K562 (cell line): ENCODE data around the gene CPTP. TPM values are rescaled to one million over a fixed set of nuclear protein-coding genes. Genes with fewer than 3 reads are reported as not detected.
A peak's percentile ranks its signal among the peaks of the same experiment; 100 is the strongest.

Experiments used
- ATAC-seq: fragments of 200-7000 bp; cut with Tn5 transposase; 3 replicates; pipeline ENCODE4 v1.9.1; 2020; ENCODE audit warnings: moderate library complexity
- BruUV-seq: library from RNA; stranded (reverse); fragments of 400-500 nt; replicated peaks from 2 replicates; lab custom pipeline; 2021; lab: Mats Ljungman, UMichigan
- CTCF ChIA-PET: fragments of 300-600 bp; formaldehyde crosslinking; extraction: SDS; loops from one replicate; lab custom pipeline; 2021; ENCODE audit warnings: low intra/inter-chr PET ratio; lab: Yijun Ruan, JAX
- POLR2A ChIA-PET: fragments of 300-600, 350-650 bp; sonication (Branson Sonifier 250); formaldehyde crosslinking; extraction: SDS; loops from one replicate; lab custom pipeline; 2021; ENCODE audit warnings: antibody characterized with exemption, inconsistent platforms; lab: Yijun Ruan, JAX
- DNase-seq, 4 experiments: peaks; one replicate each; pipeline versions ENCODE4 v3.0.0 to v3.0.0-alpha.2; 2011 to 2018; ENCODE audit warnings: low spot score in 3 of 4, mixed read lengths in 3 of 4; ENCODE audit errors: extremely low read depth in 1 of 4
- FAIRE-seq: peaks from 2 replicates; lab custom pipeline; 2011; peaks lifted over from hg19 to GRCh38; lab: Jason Lieb, UNC
- H2AFZ ChIP-seq: 2 replicates; pipeline ENCODE4 v1.6.0; 2011; ENCODE audit warnings: low read depth, low read length, control low read depth, inconsistent platforms
- H3K27ac ChIP-seq: fragments of 200-600 bp; 3 replicates; pipeline ENCODE4 v1.8.0; 2011; ENCODE audit warnings: low read depth, mild to moderate bottlenecking, control low read depth, inconsistent platforms, low read length, moderate library complexity, mixed read lengths; ENCODE audit errors: extremely low read depth
- H3K27me3 ChIP-seq, 2 experiments: fragments of 300-600 bp in 1 of 2; 2 replicates in 1 of 2; 3 replicates in 1 of 2; pipeline versions ENCODE4 v1.6.0 to v1.8.0; 2011; ENCODE audit warnings: inconsistent platforms in 2 of 2, low read length in 2 of 2, mild to moderate bottlenecking in 1 of 2, mixed read lengths in 1 of 2, moderate library complexity in 1 of 2; ENCODE audit not compliant: control insufficient read depth in 2 of 2, insufficient read depth in 2 of 2
- H3K36me3 ChIP-seq: fragments of 300-600 bp; 3 replicates; pipeline ENCODE4 v1.8.0; 2011; ENCODE audit warnings: mild to moderate bottlenecking, low read length, inconsistent platforms; ENCODE audit not compliant: control insufficient read depth, insufficient read depth
- H3K4me1 ChIP-seq, 2 experiments: fragments of 200-600 bp in 1 of 2; replicated peaks in 1 of 2; 2 replicates in 1 of 2; 3 replicates in 1 of 2; pipeline versions ENCODE4 v1.5.1 to v1.8.0; 2011; ENCODE audit warnings: inconsistent platforms in 2 of 2, low read length in 2 of 2, mild to moderate bottlenecking in 1 of 2, mixed read lengths in 1 of 2, moderate library complexity in 1 of 2; ENCODE audit not compliant: control insufficient read depth in 2 of 2, insufficient read depth in 2 of 2
- H3K4me2 ChIP-seq: 2 replicates; pipeline ENCODE4 v1.6.1; 2011; ENCODE audit warnings: low read length, control low read depth, inconsistent platforms, mixed read lengths; ENCODE audit not compliant: insufficient read depth
- H3K4me3 ChIP-seq: fragments of 200-600 bp; sonication (generic), shearing (Covaris generic); 2 replicates; pipeline ENCODE4 v1.5.1; 2016; ENCODE audit warnings: control low read depth, inconsistent platforms
- H3K79me2 ChIP-seq: fragments of 200-600 bp; 3 replicates; pipeline ENCODE4 v1.8.0; 2011; ENCODE audit warnings: low read length, inconsistent platforms; ENCODE audit not compliant: control insufficient read depth, insufficient read depth
- H3K9ac ChIP-seq, 2 experiments: 2 replicates each; pipeline versions ENCODE4 v1.6.0 to v1.6.1; 2011; ENCODE audit warnings: low read depth in 2 of 2, low read length in 2 of 2, control low read depth in 1 of 2, inconsistent platforms in 1 of 2, mild to moderate bottlenecking in 1 of 2, mixed read lengths in 1 of 2; ENCODE audit not compliant: insufficient read depth in 1 of 2
- H3K9me1 ChIP-seq: one replicate; pipeline ENCODE4 v1.6.0; 2011; ENCODE audit warnings: inconsistent platforms, mild to moderate bottlenecking, low read length, moderate library complexity; ENCODE audit not compliant: control insufficient read depth, insufficient read depth
- H3K9me3 ChIP-seq: replicated peaks from 2 replicates; pipeline ENCODE4 v1.5.1; 2011; ENCODE audit warnings: low read depth, low read length, inconsistent platforms; ENCODE audit not compliant: control insufficient read depth, insufficient read depth
- H4K20me1 ChIP-seq: replicated peaks from 2 replicates; pipeline ENCODE4 v1.6.1; 2011; ENCODE audit warnings: low read length, inconsistent platforms, mixed read lengths; ENCODE audit not compliant: control insufficient read depth, insufficient read depth
- ARID2 ChIP-seq: fragments of 450-650 bp; IDR thresholded peaks from 2 replicates; pipeline ENCODE4 v1.6.1; 2017; ENCODE audit warnings: antibody characterized with exemption, mild to moderate bottlenecking
- CHD1 ChIP-seq: fragments of 200-600 bp; sonication (generic); IDR thresholded peaks from one replicate; pipeline ENCODE4 v1.6.1; 2012; ENCODE audit warnings: mild to moderate bottlenecking, moderate library complexity, low read length, inconsistent platforms
- GABPB1 ChIP-seq: sonication (generic); formaldehyde crosslinking; IDR thresholded peaks from 2 replicates; pipeline ENCODE4 v1.8.0; 2022; ENCODE audit warnings: mild to moderate bottlenecking, missing genetic modification reagents
- GATAD2A ChIP-seq: fragments of 450-650 bp; IDR thresholded peaks from 2 replicates; pipeline ENCODE4 v1.6.1; 2017
- MCM7 ChIP-seq, 2 experiments: fragments of 450-650 bp; IDR thresholded peaks; 2 replicates each; pipeline ENCODE4 v1.6.1; 2016 to 2018
- MEIS2 ChIP-seq: fragments of 450-650 bp; IDR thresholded peaks from 2 replicates; pipeline ENCODE4 v1.6.1; 2014; ENCODE audit warnings: mild to moderate bottlenecking; ENCODE audit not compliant: partially characterized antibody
- SMAD2 ChIP-seq: fragments of 150-350 bp; IDR thresholded peaks from 2 replicates; pipeline ENCODE4 v1.6.1; 2014; ENCODE audit warnings: low read depth, mild to moderate bottlenecking, low read length
- SMARCB1 ChIP-seq: IDR thresholded peaks from 2 replicates; pipeline ENCODE4 v1.6.1; 2011; ENCODE audit warnings: improper control_type of control experiment, low read depth; ENCODE audit not compliant: insufficient read length
- TFAP4 ChIP-seq: sonication (generic); formaldehyde crosslinking; IDR thresholded peaks from 2 replicates; pipeline ENCODE4 v1.8.0; 2022; ENCODE audit warnings: missing genetic modification reagents, mild to moderate bottlenecking, moderate library complexity, borderline replicate concordance
- THAP12 ChIP-seq: fragments of 250-450 bp; sonication (Bioruptor Pico); IDR thresholded peaks from 2 replicates; pipeline ENCODE4 v1.9.0; 2021; ENCODE audit warnings: mild to moderate bottlenecking, inconsistent platforms
- ZBTB7A ChIP-seq: IDR thresholded peaks from 2 replicates; pipeline ENCODE4 v1.6.1; 2011; ENCODE audit warnings: low read depth, mild to moderate bottlenecking, low read length, moderate library complexity, borderline replicate concordance; ENCODE audit not compliant: control insufficient read depth
- ZNF696 ChIP-seq: fragments of 250-450 bp; sonication (Bioruptor Pico); conservative IDR thresholded peaks from 2 replicates; pipeline ENCODE4 v1.4.0; 2020; ENCODE audit warnings: mild to moderate bottlenecking, moderate library complexity
- ZNF699 ChIP-seq: fragments of 250-450 bp; sonication (Bioruptor Pico); IDR thresholded peaks from 2 replicates; pipeline ENCODE4 v1.8.0; 2021; ENCODE audit warnings: mild to moderate bottlenecking, moderate library complexity; ENCODE audit not compliant: insufficient replicate concordance
- WGBS: fragments of 100-300 bp; shearing (Covaris generic); methylation state at CpG from one replicate; pipeline ENCODE4 v1.1.6; 2016; ENCODE audit warnings: low coverage, mixed read lengths; ENCODE audit not compliant: insufficient coverage; ENCODE audit errors: missing lambda C conversion rate; 5-methylcytosine and 5-hydroxymethylcytosine counted together
- in situ Hi-C: fragments of 300-500 bp; cut with MboI; formaldehyde crosslinking; loops from 4 replicates; pipeline ENCODE4 v1.15.0; 2018; ENCODE audit warnings: inconsistent platforms, mixed read lengths
- intact Hi-C: fragments of 100-400 bp; cut with micrococcal nuclease; formaldehyde crosslinking; loops from 2 replicates; pipeline ENCODE4 v1.14.2; 2022
- polyA plus RNA-seq, 8 experiments: library from polyadenylated mRNA; depleted of rRNA in 4 of 8; stranded (reverse) in 5 of 8; unstranded in 3 of 8; fragments of >200 nt; fragmentation: Nextera tagmentation in 2 of 8; fragmentation: Illumina TruSeq in 1 of 8; extraction: Ambion mirVana in 2 of 8; extraction: Trizol in 1 of 8; gene quantifications; 2 replicates each; pipeline versions ENCODE4 v1.2.1 to v1.2.3, GENCODE V29; 2011 to 2014; ENCODE audit warnings: inconsistent platforms in 1 of 8, missing spikeins in 1 of 8
- total RNA-seq, 7 experiments: library from RNA; depleted of rRNA in 6 of 7; stranded (reverse); fragments of >200 nt in 6 of 7; fragmentation: Illumina TruSeq in 2 of 7; extraction: Trizol in 2 of 7; gene quantifications; 2 replicates each; pipeline versions ENCODE4 v1.2.1 to v1.2.3, GENCODE V29; 2011 to 2021; ENCODE audit warnings: low replicate concordance in 1 of 7
- TF ChIP-seq, protein P1 (sequence below): fragments of 250-450 bp; sonication (Bioruptor Pico); IDR thresholded peaks from 2 replicates; pipeline ENCODE4 v1.5.0; 2021
- TF ChIP-seq, protein P2 (sequence below): fragments of 450-650 bp; IDR thresholded peaks from 2 replicates; pipeline ENCODE4 v1.6.1; 2016; ENCODE audit warnings: missing biosample characterization, missing genetic modification characterization

The CPTP gene
- total and polyA plus RNA-seq, 9 of the 15 experiments (the other 6 are each of a cell fraction or from before 2014, with no cell fraction given) = 0.11 to 25.8 (median 3.5) TPM

DNA sequence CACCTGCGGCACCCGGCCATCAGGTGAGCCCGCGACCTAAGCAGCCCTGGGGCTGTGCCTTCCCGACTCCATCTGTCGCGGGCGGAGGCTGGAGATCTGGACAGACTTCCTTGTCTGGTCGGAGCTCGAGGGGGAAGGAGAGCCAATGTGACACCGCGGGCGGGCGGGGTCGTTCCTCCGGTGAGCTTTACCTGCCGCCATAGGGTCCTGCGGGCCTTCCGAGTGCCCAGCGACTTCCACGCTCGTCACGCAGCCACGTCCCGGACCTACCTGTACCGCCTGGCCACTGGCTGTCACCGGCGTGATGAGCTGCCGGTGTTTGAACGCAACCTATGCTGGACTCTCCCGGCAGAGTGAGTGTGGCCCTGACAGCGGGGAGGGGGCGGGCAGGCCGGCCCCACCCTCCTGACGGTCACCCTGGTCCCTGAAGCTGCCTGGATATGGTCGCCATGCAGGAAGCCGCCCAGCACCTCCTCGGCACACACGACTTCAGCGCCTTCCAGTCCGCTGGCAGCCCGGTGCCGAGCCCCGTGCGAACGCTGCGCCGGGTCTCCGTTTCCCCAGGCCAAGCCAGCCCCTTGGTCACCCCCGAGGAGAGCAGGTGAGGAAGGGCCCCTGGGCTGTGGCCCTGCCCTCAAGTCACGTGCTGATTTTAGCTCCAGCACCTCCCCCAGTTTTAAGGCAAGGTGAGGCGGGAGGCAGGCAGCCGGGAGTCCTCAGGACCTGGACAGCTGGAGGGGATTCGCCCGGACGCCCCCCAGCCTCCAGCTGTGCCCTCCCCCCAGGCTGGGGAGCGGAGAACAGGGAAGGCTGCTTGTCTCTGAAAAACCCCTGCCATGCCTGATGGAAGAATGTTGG is 15.1 kb upstream of the CPTP start:
- intact Hi-C loops = loop anchor here (2.0 to 10.0 kb wide), 3 partner anchors 15 to 915 kb away; partner anchors contain the start of genes AURKAIP1, CPTP, INTS11 and SKI
- 13% methylated on average over 44 of the region's 57 CpGs for WGBS
- H3K9me1 ChIP-seq = peaks cover 3% of the 10 kb centered on the region
- peak overlapping the region; percentile 96 for H3K27ac ChIP-seq
- peak overlapping the region; percentile 87 to 97 for H3K9ac ChIP-seq
- H3K79me2 ChIP-seq = peaks cover 54% of the 10 kb centered on the region
- no peaks in the 10 kb centered on the region for H3K27me3 ChIP-seq
- POLR2A ChIA-PET = interaction anchor here (0.7 to 3.5 kb wide), 7 partner anchors 10 to 196 kb away, joined by 3 to 30 read pairs (median 3); no protein-coding TSS in a partner anchor
- DNase-seq (peak in 2 of 4 experiments; percentile 41 to 67), FAIRE-seq (peak; percentile 71), ATAC-seq (peak; percentile 4)
- BruUV-seq = no TSS peak
- H4K20me1 ChIP-seq = peaks cover 22% of the 10 kb centered on the region
- H3K9me3 ChIP-seq = no peaks in the 10 kb centered on the region
- CTCF ChIA-PET = interaction anchor here (0.7 kb wide), 1 partner anchor 742 kb away, joined by 3 read pairs; no protein-coding TSS in a partner anchor
- peak overlapping the region; percentile 94 for H3K4me3 ChIP-seq
- H2AFZ ChIP-seq = peak overlapping the region; percentile 68
- peaks cover 36 to 97% of the 10 kb centered on the region in 2 experiments for H3K4me1 ChIP-seq
- in situ Hi-C loops = no loop called here
- H3K4me2 ChIP-seq = peak overlapping the region; percentile 88
- H3K36me3 ChIP-seq = peaks cover 54% of the 10 kb centered on the region
- TF ChIP-seq, protein P1, sequence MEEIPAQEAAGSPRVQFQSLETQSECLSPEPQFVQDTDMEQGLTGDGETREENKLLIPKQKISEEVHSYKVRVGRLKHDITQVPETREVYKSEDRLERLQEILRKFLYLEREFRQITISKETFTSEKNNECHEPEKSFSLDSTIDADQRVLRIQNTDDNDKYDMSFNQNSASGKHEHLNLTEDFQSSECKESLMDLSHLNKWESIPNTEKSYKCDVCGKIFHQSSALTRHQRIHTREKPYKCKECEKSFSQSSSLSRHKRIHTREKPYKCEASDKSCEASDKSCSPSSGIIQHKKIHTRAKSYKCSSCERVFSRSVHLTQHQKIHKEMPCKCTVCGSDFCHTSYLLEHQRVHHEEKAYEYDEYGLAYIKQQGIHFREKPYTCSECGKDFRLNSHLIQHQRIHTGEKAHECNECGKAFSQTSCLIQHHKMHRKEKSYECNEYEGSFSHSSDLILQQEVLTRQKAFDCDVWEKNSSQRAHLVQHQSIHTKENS (CRISPR knock-in tag) = no peak
- TF ChIP-seq MCM7 (IDR thresholded peaks at IDR 0.05) (no peak), SMAD2 (no peak), MEIS2 (no peak), ARID2 (no peak), GABPB1 (CRISPR knock-in tag) (peak; percentile 15; the same call in 1 of the 2 replicates), ZNF699 (CRISPR knock-in tag) (no peak), TFAP4 (CRISPR knock-in tag) (peak; percentile 60), ZNF696 (no peak), THAP12 (CRISPR knock-in tag) (no peak), ZBTB7A (peak; percentile 75), GATAD2A (no peak), CHD1 (peak; percentile 22), SMARCB1 (no peak)
- TF ChIP-seq, protein P2, sequence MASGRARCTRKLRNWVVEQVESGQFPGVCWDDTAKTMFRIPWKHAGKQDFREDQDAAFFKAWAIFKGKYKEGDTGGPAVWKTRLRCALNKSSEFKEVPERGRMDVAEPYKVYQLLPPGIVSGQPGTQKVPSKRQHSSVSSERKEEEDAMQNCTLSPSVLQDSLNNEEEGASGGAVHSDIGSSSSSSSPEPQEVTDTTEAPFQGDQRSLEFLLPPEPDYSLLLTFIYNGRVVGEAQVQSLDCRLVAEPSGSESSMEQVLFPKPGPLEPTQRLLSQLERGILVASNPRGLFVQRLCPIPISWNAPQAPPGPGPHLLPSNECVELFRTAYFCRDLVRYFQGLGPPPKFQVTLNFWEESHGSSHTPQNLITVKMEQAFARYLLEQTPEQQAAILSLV = no peak
